ENCODE data around the gene PRR16. TPM values are rescaled to one million over a fixed set of nuclear protein-coding genes. Genes with fewer than 3 reads are reported as not detected.
"Not testable (repeated sequence)": the region's sequence is repeated elsewhere in the genome, so short reads cannot be mapped to it uniquely, and the experiment has no call there.

PRR16 gene
- total and polyA plus RNA-seq, 2 of the 13 experiments (the other 11 are each of a cell fraction or from before 2014, with no cell fraction given), result not detected

DNA sequence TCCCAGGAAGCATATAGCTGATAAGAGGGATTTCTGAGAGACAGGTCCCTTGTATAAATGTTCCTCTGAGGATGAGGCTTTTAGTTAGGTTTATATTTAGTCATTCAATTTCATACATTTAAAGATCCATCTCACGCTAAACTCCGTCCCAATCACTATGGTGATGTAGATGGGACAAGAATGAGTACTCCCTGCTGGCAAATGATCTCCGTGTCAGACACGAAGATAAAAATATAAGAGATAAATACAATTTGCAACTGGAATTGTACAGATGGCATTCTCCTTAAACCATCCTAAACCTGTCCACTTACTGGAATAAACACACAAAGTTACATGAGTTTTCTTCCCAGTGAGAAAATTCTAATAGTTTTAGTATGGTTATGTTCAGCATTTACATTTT is 233.0 kb downstream of the PRR16 start:
- Histone ChIP-seq H3K36me3 (replicated peaks in 1 of 2; ENCODE audit: control insufficient read depth in 1 of 2, insufficient read depth in 2 of 2, low read length in 2 of 2) (no peaks in the 10 kb centered on the region), H3K4me3 (replicated peaks in 1 of 3; ENCODE audit: insufficient read depth in 1 of 3, low read depth in 2 of 3, low read length in 3 of 3) (no peak overlapping the region), H3K27ac (ENCODE audit: extremely low read length, insufficient read depth, low read length) (no peak overlapping the region), H3K4me2 (ENCODE audit: low read depth, low read length) (no peak overlapping the region), H2AFZ (ENCODE audit: low read length) (no peak overlapping the region), H4K20me1 (ENCODE audit: insufficient read depth, low read length) (no peaks in the 10 kb centered on the region), H3K27me3 (ENCODE audit: control insufficient read depth in 1 of 2, insufficient read depth in 2 of 2, low read length in 2 of 2) (no peaks in the 10 kb centered on the region), H3K79me2 (ENCODE audit: insufficient read depth, low read length) (no peaks in the 10 kb centered on the region), H3K4me1 (ENCODE audit: insufficient read depth, low read length) (no peaks in the 10 kb centered on the region), H3K9me3 (ENCODE audit: low read length) (no peaks in the 10 kb centered on the region), H3K9ac (ENCODE audit: insufficient read depth, low read depth, low read length) (no peak overlapping the region)
- ATAC-seq (no peak), FAIRE-seq (no peak), DNase-seq (ENCODE audit: low spot score) (no peak)
- intact Hi-C loops (cut with micrococcal nuclease; ENCODE audit: unreplicated experiment), result no loop called here
- in situ Hi-C loops (cut with HindIII; ENCODE audit: extremely low pct_ligation_motif_present, low pct_unique_long_range_greater_than_20kb), result no loop called here
- ChIA-PET CTCF (ENCODE audit: low intra/inter-chr PET ratio, low total read pairs) (no interaction called here), POLR2A (no interaction called here)
- no peak for TF ChIP-seq ZNF430 (CRISPR knock-in tag; IDR thresholded peaks at IDR 0.05)
- no peak for TF ChIP-seq HMG20A (CRISPR knock-in tag; IDR thresholded peaks at IDR 0.05; ENCODE audit: borderline replicate concordance)
- no peak for TF ChIP-seq MED8 (CRISPR knock-in tag; IDR thresholded peaks at IDR 0.05; ENCODE audit: insufficient replicate concordance)
- TF ChIP-seq ZNF331 (CRISPR knock-in tag; IDR thresholded peaks at IDR 0.05), result no peak
- TF ChIP-seq ZC3H4 (CRISPR knock-in tag; IDR thresholded peaks at IDR 0.05; ENCODE audit: borderline replicate concordance), result no peak
- no TSS peak for BruUV-seq (replicated peaks)
- WGBS (ENCODE audit: low lambda C conversion rate), result 13% methylated on average over 4 of the region's 4 CpGs

DNA sequence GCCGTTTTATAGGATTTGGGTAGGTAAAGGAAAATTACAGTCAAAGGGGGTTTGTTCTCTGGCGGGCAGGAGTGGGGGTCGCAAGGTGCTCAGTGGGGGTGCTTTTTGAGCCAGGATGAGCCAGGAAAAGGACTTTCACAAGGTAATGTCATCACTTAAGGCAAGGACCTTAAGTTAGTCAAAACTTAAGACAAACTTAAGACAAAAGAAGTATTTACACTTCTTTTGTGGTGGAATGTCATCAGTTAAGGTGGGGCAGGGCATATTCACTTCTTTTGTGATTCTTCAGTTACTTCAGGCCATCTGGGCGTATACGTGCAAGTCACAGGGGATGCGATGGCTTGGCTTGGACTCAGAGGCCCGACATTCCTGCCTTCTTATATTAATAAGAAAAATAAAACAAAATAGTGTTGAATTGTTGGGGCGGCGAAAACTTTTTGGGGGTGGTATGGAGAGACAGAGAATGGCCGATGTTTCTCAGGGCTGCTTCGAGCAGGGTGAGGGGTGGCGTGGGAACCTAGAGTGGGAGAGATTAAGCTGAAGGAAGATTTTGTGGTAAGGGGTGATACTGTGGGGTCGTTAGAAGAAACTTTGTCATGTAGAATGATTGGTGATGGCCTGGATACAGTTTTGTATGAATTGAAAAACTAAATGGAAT is 233.7 kb downstream of the PRR16 start:
- CTCF ChIA-PET (ENCODE audit: low intra/inter-chr PET ratio, low total read pairs); H3K9ac ChIP-seq (ENCODE audit: insufficient read depth, low read depth, low read length); H4K20me1 ChIP-seq (ENCODE audit: insufficient read depth, low read length); POLR2A ChIA-PET; ATAC-seq; H3K27me3 ChIP-seq (ENCODE audit: control insufficient read depth in 1 of 2, insufficient read depth in 2 of 2, low read length in 2 of 2); H3K4me1 ChIP-seq (ENCODE audit: insufficient read depth, low read length); H2AFZ ChIP-seq (ENCODE audit: low read length); DNase-seq (ENCODE audit: low spot score); H3K79me2 ChIP-seq (ENCODE audit: insufficient read depth, low read length); in situ Hi-C loops (cut with HindIII; ENCODE audit: extremely low pct_ligation_motif_present, low pct_unique_long_range_greater_than_20kb); H3K4me3 ChIP-seq (replicated peaks in 1 of 3; ENCODE audit: insufficient read depth in 1 of 3, low read depth in 2 of 3, low read length in 3 of 3); H3K36me3 ChIP-seq (replicated peaks in 1 of 2; ENCODE audit: control insufficient read depth in 1 of 2, insufficient read depth in 2 of 2, low read length in 2 of 2); H3K27ac ChIP-seq (ENCODE audit: extremely low read length, insufficient read depth, low read length); BruUV-seq (replicated peaks); intact Hi-C loops (cut with micrococcal nuclease; ENCODE audit: unreplicated experiment); H3K4me2 ChIP-seq (ENCODE audit: low read depth, low read length); FAIRE-seq; H3K9me3 ChIP-seq (ENCODE audit: low read length): not testable (repeated sequence)
- WGBS (ENCODE audit: low lambda C conversion rate), result 23% methylated on average over 12 of the region's 13 CpGs

DNA sequence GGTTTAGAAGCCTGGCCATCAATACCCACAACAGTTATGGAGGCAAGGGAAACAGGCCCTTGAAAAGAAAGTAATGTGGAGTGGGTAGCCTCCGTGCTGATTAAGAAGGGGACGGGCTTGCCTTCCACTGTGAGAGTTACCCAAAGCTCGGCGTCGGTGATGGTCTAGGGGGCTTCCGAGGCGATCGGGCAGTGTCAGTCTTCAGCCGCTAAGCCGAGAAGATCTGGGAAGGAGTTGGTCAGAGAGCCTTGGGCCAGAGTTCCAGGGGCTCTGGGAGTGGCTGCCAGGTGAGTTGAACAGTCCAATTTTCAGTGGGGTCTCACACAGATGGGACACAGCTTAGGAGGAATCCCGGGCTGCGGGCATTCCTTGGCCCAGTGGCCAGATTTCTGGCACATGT is 236.6 kb downstream of the PRR16 start:
- 42% methylated on average over 11 of the region's 12 CpGs for WGBS (ENCODE audit: low lambda C conversion rate)
- H3K9me3 ChIP-seq (ENCODE audit: low read length); H2AFZ ChIP-seq (ENCODE audit: low read length); H3K4me3 ChIP-seq (replicated peaks in 1 of 3; ENCODE audit: insufficient read depth in 1 of 3, low read depth in 2 of 3, low read length in 3 of 3); in situ Hi-C loops (cut with HindIII; ENCODE audit: extremely low pct_ligation_motif_present, low pct_unique_long_range_greater_than_20kb); H3K36me3 ChIP-seq (replicated peaks in 1 of 2; ENCODE audit: control insufficient read depth in 1 of 2, insufficient read depth in 2 of 2, low read length in 2 of 2); H3K27me3 ChIP-seq (ENCODE audit: control insufficient read depth in 1 of 2, insufficient read depth in 2 of 2, low read length in 2 of 2); ATAC-seq; H4K20me1 ChIP-seq (ENCODE audit: insufficient read depth, low read length); BruUV-seq (replicated peaks); H3K27ac ChIP-seq (ENCODE audit: extremely low read length, insufficient read depth, low read length); H3K4me2 ChIP-seq (ENCODE audit: low read depth, low read length); H3K4me1 ChIP-seq (ENCODE audit: insufficient read depth, low read length); CTCF ChIA-PET (ENCODE audit: low intra/inter-chr PET ratio, low total read pairs); DNase-seq (ENCODE audit: low spot score); POLR2A ChIA-PET; FAIRE-seq; H3K9ac ChIP-seq (ENCODE audit: insufficient read depth, low read depth, low read length); intact Hi-C loops (cut with micrococcal nuclease; ENCODE audit: unreplicated experiment); H3K79me2 ChIP-seq (ENCODE audit: insufficient read depth, low read length): not testable (repeated sequence)

DNA sequence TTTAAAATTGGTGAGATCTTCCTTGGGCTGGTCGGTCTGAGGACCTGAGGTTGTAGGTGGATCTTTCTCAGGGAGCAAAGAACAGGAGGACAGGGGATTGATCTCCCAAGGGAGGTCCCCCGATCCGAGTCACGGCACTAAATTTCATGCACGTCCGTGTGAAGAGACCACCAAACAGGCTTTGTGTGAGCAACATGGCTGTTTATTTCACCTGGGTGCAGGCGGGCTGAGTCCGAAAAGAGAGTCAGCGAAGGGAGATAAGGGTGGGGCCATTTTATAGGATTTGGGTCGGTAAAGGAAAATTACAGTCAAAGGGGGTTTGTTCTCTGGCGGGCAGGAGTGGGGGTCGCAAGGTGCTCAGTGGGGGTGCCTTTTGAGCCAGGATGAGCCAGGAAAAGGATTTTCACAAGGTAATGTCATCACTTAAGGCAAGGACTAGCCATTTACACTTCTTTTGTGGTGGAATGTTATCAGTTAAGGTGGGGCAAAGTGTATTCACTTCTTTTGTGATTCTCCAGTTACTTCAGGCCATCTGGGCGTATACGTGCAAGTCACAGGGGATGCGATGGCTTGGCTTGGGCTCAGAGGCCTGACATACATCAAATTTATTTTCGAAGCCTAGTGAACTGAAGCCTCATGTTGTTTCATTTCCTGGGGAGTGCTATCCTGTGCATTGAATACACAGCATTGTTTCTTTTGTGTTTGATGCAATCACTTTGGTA is 238.9 kb downstream of the PRR16 start:
- DNase-seq (ENCODE audit: low spot score); H3K9me3 ChIP-seq (ENCODE audit: low read length); H3K4me2 ChIP-seq (ENCODE audit: low read depth, low read length); H3K9ac ChIP-seq (ENCODE audit: insufficient read depth, low read depth, low read length); intact Hi-C loops (cut with micrococcal nuclease; ENCODE audit: unreplicated experiment); in situ Hi-C loops (cut with HindIII; ENCODE audit: extremely low pct_ligation_motif_present, low pct_unique_long_range_greater_than_20kb); H4K20me1 ChIP-seq (ENCODE audit: insufficient read depth, low read length); H3K79me2 ChIP-seq (ENCODE audit: insufficient read depth, low read length); H3K27ac ChIP-seq (ENCODE audit: extremely low read length, insufficient read depth, low read length); H3K27me3 ChIP-seq (ENCODE audit: control insufficient read depth in 1 of 2, insufficient read depth in 2 of 2, low read length in 2 of 2); POLR2A ChIA-PET; H2AFZ ChIP-seq (ENCODE audit: low read length); BruUV-seq (replicated peaks); H3K4me1 ChIP-seq (ENCODE audit: insufficient read depth, low read length); FAIRE-seq; CTCF ChIA-PET (ENCODE audit: low intra/inter-chr PET ratio, low total read pairs); H3K4me3 ChIP-seq (replicated peaks in 1 of 3; ENCODE audit: insufficient read depth in 1 of 3, low read depth in 2 of 3, low read length in 3 of 3); H3K36me3 ChIP-seq (replicated peaks in 1 of 2; ENCODE audit: control insufficient read depth in 1 of 2, insufficient read depth in 2 of 2, low read length in 2 of 2); ATAC-seq: not testable (repeated sequence)
- 32% methylated on average over 16 of the region's 16 CpGs for WGBS (ENCODE audit: low lambda C conversion rate)
